Activated CD8-positive, alpha-beta T cell treated with anti-CD3 and anti-CD28 coated beads for 36 hours (primary cell): Measurements from ENCODE around the gene LMTK2. TPM values are rescaled to one million over a fixed set of nuclear protein-coding genes. Genes with fewer than 3 reads are reported as not detected.

ENCODE experiments used
- ATAC-seq: fragments of 200-7000 bp; cut with Tn5 transposase; one replicate; pipeline ENCODE4 v1.10.0; 2021; ENCODE audit warnings: mild to moderate bottlenecking, moderate library complexity
- CTCF ChIA-PET: fragments of 350-600 bp; sonication (Branson Sonifier 250); formaldehyde crosslinking; loops from one replicate; lab custom pipeline; 2021; ENCODE audit warnings: antibody characterized with exemption; lab: Charles Lee
- POLR2A ChIA-PET: fragments of 350-600 bp; sonication (Branson Sonifier 250); formaldehyde crosslinking; loops from one replicate; lab custom pipeline; 2021; ENCODE audit warnings: antibody characterized with exemption; lab: Charles Lee
- DNase-seq: peaks from one replicate; pipeline ENCODE4 v3.0.0-alpha.2; 2020
- H3K27ac Mint-ChIP-seq: one replicate; pipeline ENCODE4 v1.8.0; 2021; ENCODE audit warnings: mild to moderate bottlenecking, mixed read lengths
- H3K27me3 Mint-ChIP-seq: one replicate; pipeline ENCODE4 v1.8.0; 2021; ENCODE audit warnings: mixed read lengths
- H3K36me3 Mint-ChIP-seq: one replicate; pipeline ENCODE4 v1.8.0; 2021; ENCODE audit warnings: low read depth, mixed read lengths
- H3K4me1 Mint-ChIP-seq: one replicate; pipeline ENCODE4 v1.8.0; 2021; ENCODE audit warnings: low read depth, mixed read lengths
- H3K4me3 Mint-ChIP-seq: one replicate; pipeline ENCODE4 v1.8.0; 2021; ENCODE audit warnings: mild to moderate bottlenecking, moderate library complexity, mixed read lengths
- H3K9me3 Mint-ChIP-seq: one replicate; pipeline ENCODE4 v1.8.0; 2021; ENCODE audit warnings: mixed read lengths
- CTCF ChIP-seq: fragments of 200-600 bp; IDR thresholded peaks from one replicate; pipeline ENCODE4 v1.8.0; 2022; ENCODE audit warnings: antibody characterized with exemption, mild to moderate bottlenecking
- intact Hi-C: fragments of 100-400 bp; cut with micrococcal nuclease; formaldehyde crosslinking; loops from one replicate; pipeline ENCODE4 v1.10.0; 2022
- total RNA-seq, 2 experiments: library from RNA; stranded (reverse); gene quantifications; one replicate each; pipeline ENCODE4 v1.2.3, GENCODE V29; 2021

LMTK2 gene
- total RNA-seq, 2 experiments from 2014 or later = 9.4 to 11.5 TPM

- ChIA-PET POLR2A (interaction anchor here (0.8 kb wide), 1 partner anchor 35 kb away, joined by 3 read pairs; no protein-coding TSS in a partner anchor), CTCF (interaction anchor here (1.2 to 9.9 kb wide), 13 partner anchors 8 to 147 kb away, joined by 3 to 239 read pairs (median 9); partner anchors contain the start of gene LMTK2)
- ATAC-seq (no peak), DNase-seq (no peak)
- intact Hi-C loops = loop anchor here (2.0 kb wide), 2 partner anchors 61 to 147 kb away; partner anchors contain the start of gene LMTK2
- Mint-ChIP-seq H3K27me3 (no peaks in the 10 kb centered on the region), H3K9me3 (no peaks in the 10 kb centered on the region), H3K4me1 (peaks cover 3% of the 10 kb centered on the region), H3K36me3 (peaks cover 1% of the 10 kb centered on the region), H3K27ac (no peak overlapping the region), H3K4me3 (no peak overlapping the region)
- no peak for TF ChIP-seq CTCF
Observed at GRCh38 chr7:98167653-98168052, 61.0 kb downstream of the LMTK2 start.

- DNase-seq = peak; percentile 51
- POLR2A ChIA-PET = interaction anchor here (0.8 kb wide), 1 partner anchor 34 kb away, joined by 3 read pairs; no protein-coding TSS in a partner anchor
- H3K27ac Mint-ChIP-seq = no peak overlapping the region
Observed at GRCh38 chr7:98168181-98168903, 61.7 kb downstream of the LMTK2 start.

GRCh38 chr7:98168904-98169621 lies 62.4 kb downstream of the LMTK2 start:
- peaks cover 1% of the 10 kb centered on the region for H3K36me3 Mint-ChIP-seq
- TF ChIP-seq CTCF = peak; percentile 14
- POLR2A ChIA-PET = no interaction called here
- ATAC-seq = no peak
- no peak for DNase-seq
- H3K4me1 Mint-ChIP-seq = peaks cover 3% of the 10 kb centered on the region
- no peak overlapping the region for H3K27ac Mint-ChIP-seq
- H3K27me3 Mint-ChIP-seq = no peaks in the 10 kb centered on the region
- intact Hi-C loops = loop anchor here (2.0 kb wide), 1 partner anchor 148 kb away; no protein-coding TSS in a partner anchor
- CTCF ChIA-PET = interaction anchor here (0.7 to 9.9 kb wide), 25 partner anchors 9 to 161 kb away, joined by 3 to 239 read pairs (median 5); partner anchors contain the start of gene LMTK2
- H3K4me3 Mint-ChIP-seq = no peak overlapping the region
- H3K9me3 Mint-ChIP-seq = no peaks in the 10 kb centered on the region

More at GRCh38 chr7:98168181-98168903, 61.7 kb downstream of the LMTK2 start:
- TF ChIP-seq CTCF = peak; percentile 81
- Mint-ChIP-seq H3K36me3 (peaks cover 1% of the 10 kb centered on the region), H3K9me3 (no peaks in the 10 kb centered on the region), H3K4me1 (peaks cover 3% of the 10 kb centered on the region), H3K27me3 (no peaks in the 10 kb centered on the region), H3K4me3 (no peak overlapping the region)
- peak; percentile 48 for ATAC-seq
- CTCF ChIA-PET = interaction anchor here (0.7 to 9.9 kb wide), 26 partner anchors 8 to 161 kb away, joined by 3 to 239 read pairs (median 5); partner anchors contain the start of gene LMTK2
- intact Hi-C loops = loop anchor here (2.0 kb wide), 1 partner anchor 148 kb away; no protein-coding TSS in a partner anchor

GRCh38 chr7:98170966-98171365 lies 64.3 kb downstream of the LMTK2 start:
- no peaks in the 10 kb centered on the region for H3K9me3 Mint-ChIP-seq
- peaks cover 3% of the 10 kb centered on the region for H3K4me1 Mint-ChIP-seq
- H3K27me3 Mint-ChIP-seq = no peaks in the 10 kb centered on the region
- ChIA-PET POLR2A (no interaction called here), CTCF (interaction anchor here (2.2 kb wide), 1 partner anchor 149 kb away, joined by 12 read pairs; no protein-coding TSS in a partner anchor)
- no peak overlapping the region for H3K4me3 Mint-ChIP-seq
- no peak overlapping the region for H3K27ac Mint-ChIP-seq
- intact Hi-C loops = no loop called here
- no peak for ATAC-seq
- TF ChIP-seq CTCF = no peak
- H3K36me3 Mint-ChIP-seq = peaks cover 1% of the 10 kb centered on the region
- DNase-seq = no peak
